Stimulated activated CD4-positive, alpha-beta T cell treated with anti-CD3 and anti-CD28 coated beads, TNF-alpha, amount 100 ng/mL, for 4 hours (primary cell): ENCODE measurements around the gene TGM3.
"Not testable (repeated sequence)": the region's sequence is repeated elsewhere in the genome, so short reads cannot be mapped to it uniquely, and the experiment has no call there.

Experiments used
- DNase-seq, 3 experiments: peaks; one replicate each; pipeline ENCODE4 v3.0.0-alpha.2; 2020; ENCODE audit warnings: low read depth in 3 of 3

The TGM3 gene, protein sequence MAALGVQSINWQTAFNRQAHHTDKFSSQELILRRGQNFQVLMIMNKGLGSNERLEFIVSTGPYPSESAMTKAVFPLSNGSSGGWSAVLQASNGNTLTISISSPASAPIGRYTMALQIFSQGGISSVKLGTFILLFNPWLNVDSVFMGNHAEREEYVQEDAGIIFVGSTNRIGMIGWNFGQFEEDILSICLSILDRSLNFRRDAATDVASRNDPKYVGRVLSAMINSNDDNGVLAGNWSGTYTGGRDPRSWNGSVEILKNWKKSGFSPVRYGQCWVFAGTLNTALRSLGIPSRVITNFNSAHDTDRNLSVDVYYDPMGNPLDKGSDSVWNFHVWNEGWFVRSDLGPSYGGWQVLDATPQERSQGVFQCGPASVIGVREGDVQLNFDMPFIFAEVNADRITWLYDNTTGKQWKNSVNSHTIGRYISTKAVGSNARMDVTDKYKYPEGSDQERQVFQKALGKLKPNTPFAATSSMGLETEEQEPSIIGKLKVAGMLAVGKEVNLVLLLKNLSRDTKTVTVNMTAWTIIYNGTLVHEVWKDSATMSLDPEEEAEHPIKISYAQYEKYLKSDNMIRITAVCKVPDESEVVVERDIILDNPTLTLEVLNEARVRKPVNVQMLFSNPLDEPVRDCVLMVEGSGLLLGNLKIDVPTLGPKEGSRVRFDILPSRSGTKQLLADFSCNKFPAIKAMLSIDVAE

DNA sequence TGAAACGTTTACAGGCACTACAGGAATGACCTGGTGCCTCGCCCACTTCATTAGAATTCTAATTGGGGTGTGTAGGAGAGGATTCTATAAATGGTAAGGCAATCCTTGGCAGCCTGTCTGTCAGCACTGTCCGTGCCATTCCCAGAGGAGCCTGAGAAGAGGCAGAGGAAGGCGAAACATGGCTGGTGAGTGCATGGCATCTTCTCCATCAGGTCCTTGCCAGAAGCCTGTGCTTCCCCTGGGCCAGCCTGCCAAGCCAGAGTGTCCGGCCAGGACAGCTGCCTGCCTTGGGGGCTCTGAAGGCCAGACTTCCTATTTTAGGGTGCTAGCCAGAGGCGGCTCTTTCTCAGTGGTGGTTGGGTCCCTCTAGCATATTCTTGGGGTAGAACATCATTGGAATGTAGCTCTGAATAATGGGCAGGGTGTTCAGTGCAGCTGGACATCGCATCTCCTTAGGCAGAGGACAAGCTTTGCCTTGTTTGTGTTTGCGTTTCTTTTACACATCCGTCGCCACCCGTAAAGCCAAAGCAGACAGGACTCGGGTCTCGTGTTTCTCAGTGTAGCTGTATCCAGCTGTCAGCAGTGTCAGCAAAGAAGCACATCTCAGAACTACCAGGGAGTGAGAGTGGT, at the start of gene TGM3:
TGM3 (plus strand) TSS at position 116 of the 630 bp plus-strand sequence; CDS start at position 179, 63 bp downstream.
- DNase-seq = no peak

GRCh38 chr20:2246069-2246491, 49.7 kb upstream of the TGM3 start:
- no peak for DNase-seq

DNA sequence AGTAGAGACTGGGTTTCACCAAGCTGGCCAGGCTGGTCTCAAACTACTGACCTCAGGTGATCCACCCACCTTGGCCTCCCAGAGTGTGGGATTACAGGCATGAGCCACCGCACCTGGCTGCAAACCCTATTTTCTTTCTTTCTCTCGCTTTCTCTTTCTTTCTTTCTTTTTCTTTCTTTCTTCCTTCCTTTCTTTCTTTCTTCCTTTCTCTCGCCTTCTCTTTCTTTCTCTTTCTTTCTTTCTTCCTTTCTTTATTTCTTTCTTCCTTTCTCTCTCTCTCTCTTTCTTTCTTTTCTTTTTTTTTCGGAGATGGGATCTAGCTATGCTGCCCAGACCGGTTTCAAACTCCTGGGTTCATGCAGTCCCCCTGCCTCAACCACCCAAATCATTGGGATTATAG, 47.0 kb upstream of the TGM3 start:
- DNase-seq = no peak

DNA sequence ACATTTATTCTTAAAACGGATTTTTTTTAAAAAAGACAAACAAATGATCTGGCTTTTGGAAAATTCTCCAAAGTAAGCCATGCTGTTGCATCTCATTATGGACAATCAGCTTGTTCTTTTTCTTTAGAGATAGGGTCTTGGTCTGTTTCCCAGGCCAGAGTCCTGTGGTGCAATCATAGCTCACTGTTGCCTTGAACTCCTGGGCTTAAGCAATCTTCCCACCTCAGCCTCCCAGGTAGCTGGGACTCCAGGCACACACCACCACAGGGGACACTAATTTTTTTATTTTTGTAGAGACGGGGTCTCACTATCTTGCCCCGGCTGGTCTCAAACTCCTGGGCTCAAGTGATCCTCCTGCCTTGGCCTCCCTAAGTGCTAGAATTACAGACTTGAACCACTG, 45.9 kb upstream of the TGM3 start:
- DNase-seq = no peak

GRCh38 chr20:2252419-2252997, 43.3 kb upstream of the TGM3 start:
- no peak for DNase-seq

DNA sequence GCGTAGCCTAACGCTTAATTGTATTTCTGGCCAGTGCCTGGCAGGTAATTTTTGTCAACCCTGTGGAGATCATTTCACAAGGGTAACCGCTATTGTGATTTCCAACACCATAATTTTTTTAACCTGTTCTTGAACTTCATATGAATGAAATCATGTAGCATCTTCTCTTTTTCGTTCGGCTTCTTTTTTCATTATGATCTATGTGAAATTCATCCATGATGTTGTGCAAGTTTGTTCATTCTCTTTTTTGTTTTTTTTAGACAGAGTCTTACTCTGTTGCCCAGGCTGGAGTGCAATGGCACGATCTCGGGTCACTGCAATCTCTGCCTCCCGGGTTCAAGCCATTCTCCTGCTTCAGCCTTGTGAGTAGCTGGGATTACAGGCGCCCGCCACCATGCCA, 42.5 kb upstream of the TGM3 start:
- no peak for DNase-seq

- DNase-seq = no peak
Measured at GRCh38 chr20:2254333-2254732, 41.5 kb upstream of the TGM3 start.

GRCh38 chr20:2255926-2256531, 39.8 kb upstream of the TGM3 start:
- no peak for DNase-seq

DNA sequence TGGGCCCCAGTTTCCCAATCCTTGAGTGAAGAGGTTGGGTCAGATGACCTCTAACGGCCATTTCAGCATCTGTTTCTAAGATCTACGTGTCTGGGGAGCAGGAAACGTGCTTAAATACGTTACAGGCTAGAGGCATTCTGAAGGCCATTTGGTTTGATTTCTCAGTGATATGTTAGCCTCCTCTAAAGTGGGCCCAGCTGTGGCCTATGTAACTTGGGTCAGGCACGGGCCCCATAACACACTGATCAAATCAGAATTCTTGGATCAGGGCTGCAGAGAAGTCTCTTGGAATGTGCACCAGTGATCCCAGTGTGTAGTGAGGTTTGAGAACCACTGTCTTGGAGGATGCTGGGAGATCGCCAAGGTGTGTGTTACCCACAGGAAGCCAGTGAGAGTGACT, 36.1 kb upstream of the TGM3 start:
- DNase-seq = no peak

DNA sequence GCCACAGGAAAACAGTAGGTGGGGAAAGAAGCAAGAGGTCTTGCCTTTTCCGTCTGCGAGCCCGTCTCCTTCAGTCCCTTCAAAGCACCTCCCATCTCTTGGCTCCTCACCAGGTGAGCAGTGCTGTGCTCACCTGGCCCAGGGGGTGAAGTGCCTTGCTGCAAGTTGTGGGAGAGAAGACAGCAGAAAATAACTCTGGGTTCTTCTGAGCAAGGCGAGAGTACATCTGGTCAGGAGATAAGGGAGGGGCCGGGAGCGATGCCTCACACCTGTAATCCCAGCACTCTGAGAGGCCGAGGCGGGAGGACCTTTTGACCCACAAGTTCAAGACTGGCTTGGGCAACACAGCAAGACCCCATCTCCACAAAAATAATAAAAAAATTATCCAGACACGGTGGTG, 35.6 kb upstream of the TGM3 start:
- no peak for DNase-seq

DNA sequence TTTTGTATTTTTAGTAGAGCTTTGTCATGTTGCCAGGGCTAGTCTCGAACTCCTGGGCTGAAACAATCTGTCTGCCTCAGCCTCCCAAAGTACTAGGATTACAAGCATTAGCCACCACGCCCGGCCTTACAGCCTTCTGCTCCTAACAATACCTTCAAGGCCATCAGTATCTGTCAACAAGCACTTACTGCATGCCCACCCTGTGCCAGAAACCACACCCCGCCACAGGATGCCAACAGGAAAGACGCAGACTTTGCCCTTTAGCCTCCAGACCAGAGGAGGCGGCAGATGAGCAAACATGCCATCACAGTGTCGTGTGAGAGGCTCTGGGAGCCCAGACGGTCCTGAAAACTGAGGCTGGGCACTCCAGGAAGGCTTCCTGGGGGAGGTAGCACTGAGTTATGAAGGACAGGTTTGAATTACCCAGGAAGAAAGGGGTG, 34.7 kb upstream of the TGM3 start:
- DNase-seq = no peak

GRCh38 chr20:2261629-2262028, 34.2 kb upstream of the TGM3 start:
- DNase-seq = no peak

DNA sequence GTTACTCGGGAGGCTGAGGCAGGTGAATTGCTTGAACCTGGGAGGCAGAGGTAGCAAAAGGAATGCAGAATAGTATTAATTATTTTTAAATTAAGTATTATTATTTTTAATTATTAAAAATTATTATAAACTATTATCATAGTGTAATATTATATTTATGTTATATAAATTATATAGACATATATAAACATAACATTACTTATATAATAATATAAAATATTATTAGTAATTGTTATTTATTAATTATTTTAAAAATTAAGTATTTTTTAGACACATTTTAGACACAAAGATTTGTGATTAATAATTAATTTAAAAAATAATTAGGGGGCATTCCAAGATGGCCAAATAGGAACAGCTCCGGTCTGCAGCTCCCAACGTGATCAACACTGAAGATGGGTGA, 31.7 kb upstream of the TGM3 start:
- DNase-seq = no peak

- DNase-seq = not testable (repeated sequence)
Measured at GRCh38 chr20:2264621-2265374, 31.0 kb upstream of the TGM3 start.

DNA sequence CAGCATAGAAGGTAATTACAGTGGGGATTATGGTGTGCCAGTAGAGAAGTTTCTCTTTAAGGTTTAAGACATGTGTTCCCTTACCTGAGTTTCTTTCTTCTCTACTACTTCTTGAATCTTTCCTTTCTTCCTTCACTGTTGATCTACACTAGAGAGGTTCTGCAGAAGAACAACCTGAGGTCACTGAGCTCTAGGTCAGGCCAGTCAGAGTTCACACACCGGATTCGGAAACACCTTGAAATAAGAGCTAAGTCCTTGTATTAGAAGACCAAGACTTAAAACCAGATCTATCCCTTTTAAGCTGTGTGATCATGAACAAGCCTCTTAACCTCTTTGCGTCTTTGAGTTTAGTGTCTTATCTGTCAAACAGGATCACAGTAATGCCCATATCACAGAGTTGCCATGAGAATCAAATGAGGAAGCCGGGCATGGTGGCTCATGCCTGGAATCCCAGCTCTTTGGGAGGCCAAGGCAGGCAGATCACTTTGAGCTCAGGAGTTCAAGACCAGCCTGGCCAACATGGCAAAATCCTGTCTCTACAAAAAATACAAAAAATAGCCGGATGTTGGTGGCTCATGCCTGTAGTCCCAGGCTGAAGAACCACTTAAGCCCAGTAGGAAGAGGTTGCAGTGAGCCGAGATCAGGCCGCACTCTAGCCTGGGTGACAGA, 22.0 kb upstream of the TGM3 start:
- no peak for DNase-seq

DNA sequence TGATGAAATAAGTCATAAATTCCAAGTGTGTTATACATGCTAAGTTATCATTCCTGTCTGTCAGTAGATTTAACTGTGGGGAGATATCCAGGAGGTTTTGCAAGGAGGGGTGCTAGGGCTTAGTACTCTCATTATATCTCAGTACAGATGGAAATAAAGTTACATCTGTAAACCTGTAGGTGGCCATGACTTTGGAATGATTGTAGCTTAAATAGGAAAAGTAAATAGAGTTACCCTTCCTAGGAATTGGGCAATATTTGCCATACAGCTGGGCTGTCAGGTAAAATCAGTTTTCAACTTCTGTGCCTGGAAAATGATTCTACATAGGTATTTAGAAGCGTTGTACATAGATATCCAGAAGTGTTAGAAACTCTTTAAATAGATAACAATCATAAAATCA, 19.8 kb upstream of the TGM3 start:
- no peak for DNase-seq

- no peak for DNase-seq
Measured at GRCh38 chr20:2279253-2279779, 16.5 kb upstream of the TGM3 start.

- no peak for DNase-seq
Measured at GRCh38 chr20:2280082-2280481, 15.7 kb upstream of the TGM3 start.

DNA sequence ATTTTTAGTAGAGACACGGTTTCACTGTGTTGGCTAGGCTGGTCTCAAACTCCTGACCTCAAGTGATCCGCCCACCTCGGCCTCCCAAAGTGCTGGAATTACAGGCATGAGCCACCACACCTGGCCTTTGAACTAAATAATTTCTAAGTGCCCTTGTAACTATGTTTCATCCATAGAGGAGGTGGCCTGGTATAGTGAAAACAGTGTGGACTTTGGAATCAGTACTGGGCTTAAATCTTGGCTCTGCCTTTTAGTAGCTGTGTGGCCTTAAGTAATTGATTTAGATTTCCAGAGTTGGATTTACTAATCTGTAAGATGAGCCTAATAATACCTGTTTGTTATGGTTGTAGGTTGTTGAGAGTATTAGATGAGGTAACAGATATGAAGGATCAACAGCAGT, 14.2 kb upstream of the TGM3 start:
- no peak for DNase-seq

DNA sequence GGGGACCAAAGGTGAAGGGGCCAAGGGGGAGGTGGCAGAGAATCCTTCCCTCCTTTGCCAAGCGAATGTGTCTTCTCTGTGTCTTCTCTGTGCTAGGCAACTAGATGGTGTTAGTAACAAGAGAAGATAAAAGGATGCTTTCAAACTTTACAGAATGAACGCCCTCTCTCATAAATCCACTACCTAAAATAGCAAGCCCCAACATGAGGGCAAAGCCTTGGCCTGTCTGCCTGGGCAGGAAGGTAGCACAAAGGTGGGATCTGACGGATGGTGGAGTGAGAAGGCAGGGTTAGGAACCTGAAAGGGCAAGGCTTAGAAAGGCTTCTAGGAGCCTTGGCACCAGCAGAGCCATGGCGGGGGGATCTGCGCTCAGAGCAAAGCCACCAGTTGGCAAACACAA, 13.6 kb upstream of the TGM3 start:
- DNase-seq = no peak
